GM23338 (cell line): ENCODE data around the gene ZBTB12. TPM values are rescaled to one million over a fixed set of nuclear protein-coding genes. Genes with fewer than 3 reads are reported as not detected.

Experiments used
- ATAC-seq: fragments of 200-7000 bp; cut with Tn5 transposase; 3 replicates; pipeline ENCODE4 v1.9.1; 2020
- DNase-seq: peaks from one replicate; pipeline ENCODE4 v3.0.0-alpha.2; 2015; ENCODE audit warnings: low spot score
- H2AFZ ChIP-seq: fragments of 200-600 bp; sonication (generic); 2 replicates; pipeline ENCODE4 v1.8.0; 2016; ENCODE audit warnings: antibody characterized with exemption, mild to moderate bottlenecking, moderate library complexity
- H3F3A ChIP-seq: fragments of 200-600 bp; sonication (generic); replicated peaks from 2 replicates; pipeline ENCODE4 v1.8.0; 2017; ENCODE audit warnings: antibody characterized with exemption, mixed run types, low read depth
- H3K27ac ChIP-seq: fragments of 200-600 bp; sonication (generic); 2 replicates; pipeline ENCODE4 v1.6.1; 2016; ENCODE audit warnings: low read depth
- H3K27me3 ChIP-seq: fragments of 200-600 bp; sonication (generic); 2 replicates; pipeline ENCODE4 v1.8.0; 2016; ENCODE audit warnings: mild to moderate bottlenecking, mixed run types, moderate library complexity; ENCODE audit not compliant: insufficient read depth
- H3K36me3 ChIP-seq: fragments of 200-600 bp; sonication (generic); 2 replicates; pipeline ENCODE4 v1.8.0; 2016; ENCODE audit warnings: mild to moderate bottlenecking; ENCODE audit not compliant: insufficient read depth
- H3K4me1 ChIP-seq: fragments of 200-600 bp; sonication (generic); 2 replicates; pipeline ENCODE4 v1.8.0; 2016; ENCODE audit warnings: mild to moderate bottlenecking, moderate library complexity; ENCODE audit not compliant: insufficient read depth
- H3K4me2 ChIP-seq: fragments of 200-600 bp; sonication (generic); 2 replicates; pipeline ENCODE4 v1.7.1; 2017; ENCODE audit warnings: mixed run types
- H3K4me3 ChIP-seq: fragments of 200-600 bp; sonication (generic); 2 replicates; pipeline ENCODE4 v1.6.1; 2016; ENCODE audit warnings: mixed run types
- H3K79me2 ChIP-seq: fragments of 200-600 bp; sonication (generic); replicated peaks from 2 replicates; pipeline ENCODE4 v1.8.0; 2017; ENCODE audit warnings: mild to moderate bottlenecking; ENCODE audit not compliant: insufficient read depth
- H3K9me2 ChIP-seq: fragments of 200-600 bp; sonication (generic); 2 replicates; pipeline ENCODE4 v1.8.0; 2017; ENCODE audit not compliant: insufficient read depth
- H4K20me1 ChIP-seq: fragments of 200-600 bp; sonication (generic); replicated peaks from 2 replicates; pipeline ENCODE4 v1.8.0; 2017; ENCODE audit warnings: mild to moderate bottlenecking; ENCODE audit not compliant: insufficient read depth
- H3K27ac Mint-ChIP-seq: 2 replicates; pipeline ENCODE4 v1.8.0; 2020; ENCODE audit warnings: inconsistent platforms, mild to moderate bottlenecking, moderate library complexity, mixed read lengths
- H3K27me3 Mint-ChIP-seq: 3 replicates; pipeline ENCODE4 v1.8.0; 2022; ENCODE audit warnings: low read depth, mild to moderate bottlenecking, moderate library complexity, mixed read lengths, inconsistent platforms; ENCODE audit not compliant: insufficient read depth, poor library complexity
- H3K36me3 Mint-ChIP-seq: 3 replicates; pipeline ENCODE4 v1.8.0; 2021; ENCODE audit warnings: low read depth, mild to moderate bottlenecking, inconsistent platforms, moderate library complexity, mixed read lengths
- H3K4me1 Mint-ChIP-seq: 3 replicates; pipeline ENCODE4 v1.8.0; 2020; ENCODE audit warnings: mild to moderate bottlenecking, inconsistent platforms, mixed read lengths
- H3K4me3 Mint-ChIP-seq: 3 replicates; pipeline ENCODE4 v1.8.0; 2021; ENCODE audit warnings: moderate library complexity, mild to moderate bottlenecking, inconsistent platforms, mixed read lengths
- H3K9me3 Mint-ChIP-seq: 3 replicates; pipeline ENCODE4 v1.8.0; 2020; ENCODE audit warnings: moderate library complexity, mild to moderate bottlenecking, inconsistent platforms, mixed read lengths
- CREB1 ChIP-seq: fragments of 250-450 bp; sonication (Bioruptor Pico); IDR thresholded peaks from 2 replicates; pipeline ENCODE4 v1.5.0; 2020; ENCODE audit warnings: low read depth, mild to moderate bottlenecking, moderate library complexity
- CTCF ChIP-seq, 2 experiments: fragments of 200-600 bp in 1 of 2; sonication (generic) in 1 of 2; conservative IDR thresholded peaks; 2 replicates each; pipeline versions ENCODE4 v1.5.1 to v1.6.1; 2016 to 2017; ENCODE audit warnings: antibody characterized with exemption in 2 of 2, low read depth in 2 of 2, mild to moderate bottlenecking in 2 of 2, moderate library complexity in 1 of 2
- ETS1 ChIP-seq: IDR thresholded peaks from 2 replicates; pipeline ENCODE4 v1.6.1; 2016; ENCODE audit warnings: antibody characterized with exemption
- EZH2 ChIP-seq: fragments of 200-600 bp; sonication (generic); IDR thresholded peaks from one replicate; pipeline ENCODE4 v1.8.0; 2017; ENCODE audit warnings: antibody characterized with exemption, mild to moderate bottlenecking, low read depth; ENCODE audit not compliant: unreplicated experiment
- EZH2phosphoT487 ChIP-seq: fragments of 200-600 bp; sonication (generic); IDR thresholded peaks from one replicate; pipeline ENCODE4 v1.8.1; 2018; ENCODE audit warnings: antibody characterized with exemption; ENCODE audit not compliant: unreplicated experiment
- JUNB ChIP-seq: IDR thresholded peaks from one replicate; pipeline ENCODE4 v1.6.1; 2016; ENCODE audit warnings: antibody characterized with exemption; ENCODE audit not compliant: unreplicated experiment
- NANOG ChIP-seq: IDR thresholded peaks from 2 replicates; pipeline ENCODE4 v1.6.1; 2016; ENCODE audit warnings: antibody characterized with exemption, borderline replicate concordance
- POLR2AphosphoS5 ChIP-seq: IDR thresholded peaks from 2 replicates; pipeline ENCODE4 v1.6.1; 2016; ENCODE audit warnings: antibody characterized with exemption, low read depth
- REST ChIP-seq: IDR thresholded peaks from one replicate; pipeline ENCODE4 v1.6.1; 2018; ENCODE audit warnings: antibody characterized with exemption; ENCODE audit not compliant: unreplicated experiment
- STAT1 ChIP-seq: IDR thresholded peaks from one replicate; pipeline ENCODE4 v1.6.1; 2016; ENCODE audit warnings: antibody characterized with exemption; ENCODE audit not compliant: unreplicated experiment
- ZNF331 ChIP-seq: fragments of 250-450 bp; sonication (Bioruptor Pico); IDR thresholded peaks from 2 replicates; pipeline ENCODE4 v1.5.0; 2020; ENCODE audit warnings: low read depth, mild to moderate bottlenecking, moderate library complexity
- polyA plus RNA-seq: library from polyadenylated mRNA; unstranded; fragments of >200 nt; fragmentation: Nextera tagmentation; extraction: Ambion mirVana; gene quantifications from 2 replicates; pipeline ENCODE4 v1.2.1, GENCODE V29; 2016
- total RNA-seq: library from RNA; depleted of rRNA; stranded (reverse); fragments of >200 nt; shearing (Covaris generic); gene quantifications from 2 replicates; pipeline ENCODE4 v1.2.3, GENCODE V29; 2014

ZBTB12 gene
- total and polyA plus RNA-seq, 2 experiments from 2014 or later: 0.18 to 14.4 TPM

- TF ChIP-seq REST (no peak), NANOG (no peak), JUNB (no peak), CREB1 (CRISPR knock-in tag) (no peak), EZH2phosphoT487 (no peak)
These were observed 46.4 kb upstream of the ZBTB12 start (continued) for GRCh38 chr6:31948306-31948705.

- Histone ChIP-seq H3K9me2 (no peaks in the 10 kb centered on the region), H3K36me3 (peaks cover 6% of the 10 kb centered on the region; the same call in 1 of the 2 replicates), H3F3A (0 out of 2 replicates have a peak, but pooled peaks cover 5% of the 10 kb centered on the region), H3K4me3 (no peak overlapping the region), H2AFZ (no peak overlapping the region), H3K79me2 (no peaks in the 10 kb centered on the region), H4K20me1 (no peaks in the 10 kb centered on the region; the same call in 1 of the 2 replicates), H3K4me1 (no peaks in the 10 kb centered on the region), H3K27ac (no peak overlapping the region), H3K27me3 (no peaks in the 10 kb centered on the region), H3K4me2 (no peak overlapping the region)
- ATAC-seq (no peak), DNase-seq (no peak)
- no peak overlapping the region for H3K4me3 Mint-ChIP-seq
- H3K9me3 Mint-ChIP-seq: peaks cover 3% of the 10 kb centered on the region; the same call in 1 of the 3 replicates
- H3K36me3 Mint-ChIP-seq: peaks cover 6% of the 10 kb centered on the region
- no peaks in the 10 kb centered on the region; the same call in 1 of the 3 replicates for H3K4me1 Mint-ChIP-seq
- H3K27me3 Mint-ChIP-seq: peaks cover 19% of the 10 kb centered on the region
- H3K27ac Mint-ChIP-seq: no peak overlapping the region
- TF ChIP-seq CREB1 (CRISPR knock-in tag): no peak
- no peak for TF ChIP-seq CTCF (conservative IDR thresholded peaks at IDR 0.05; ENCODE audit: low read depth in 2 of 2)
- no peak for TF ChIP-seq EZH2phosphoT487
- TF ChIP-seq EZH2: no peak
- no peak for TF ChIP-seq STAT1
- no peak for TF ChIP-seq REST
- TF ChIP-seq NANOG: no peak
- no peak for TF ChIP-seq ZNF331 (CRISPR knock-in tag)
- TF ChIP-seq ETS1: no peak
- TF ChIP-seq POLR2AphosphoS5: no peak
These were observed 46.0 kb upstream of the ZBTB12 start for GRCh38 chr6:31947864-31948263.
